ENCODE results near the gene TRMT2A.

TRMT2A gene

DNA sequence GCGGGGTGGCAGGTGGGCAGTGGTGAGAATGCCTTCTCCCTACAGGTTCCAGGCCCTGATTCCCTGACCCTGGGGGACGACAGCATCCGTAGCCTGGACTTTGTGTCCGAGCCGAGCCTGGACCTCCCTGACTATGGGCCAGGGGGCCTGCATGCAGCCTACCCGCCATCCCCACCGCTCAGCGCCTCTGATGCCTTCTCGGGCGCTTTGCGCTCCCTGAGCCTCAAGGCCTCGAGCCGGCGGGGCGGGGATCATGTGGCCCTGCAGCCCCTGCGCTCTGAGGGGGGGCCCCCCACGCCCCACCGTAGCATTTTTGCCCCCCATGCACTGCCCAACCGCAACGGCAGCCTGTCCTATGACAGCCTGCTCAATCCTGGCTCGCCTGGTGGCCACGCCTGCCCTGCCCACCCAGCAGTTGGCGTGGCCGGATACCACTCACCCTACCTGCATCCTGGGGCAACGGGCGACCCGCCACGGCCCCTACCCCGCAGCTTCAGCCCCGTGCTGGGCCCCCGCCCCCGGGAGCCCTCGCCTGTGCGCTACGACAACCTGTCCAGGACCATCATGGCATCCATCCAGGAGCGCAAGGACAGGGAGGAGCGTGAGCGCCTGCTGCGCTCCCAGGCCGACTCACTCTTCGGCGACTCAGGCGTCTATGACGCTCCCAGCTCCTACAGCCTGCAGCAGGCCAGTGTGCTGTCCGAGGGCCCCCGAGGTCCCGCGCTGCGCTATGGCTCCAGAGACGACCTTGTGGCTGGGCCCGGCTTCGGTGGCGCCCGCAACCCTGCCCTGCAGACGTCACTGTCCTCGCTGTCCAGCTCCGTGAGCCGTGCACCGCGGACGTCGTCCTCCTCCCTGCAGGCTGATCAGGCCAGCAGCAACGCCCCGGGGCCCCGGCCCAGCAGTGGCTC is 25.9 kb upstream of the TRMT2A start:
- no peaks in the 10 kb centered on the region for H3K9me2 ChIP-seq (ENCODE audit: low read depth, low read length)
- no peak overlapping the region for H3K27ac ChIP-seq (ENCODE audit: low read depth, low read length, poor library complexity, severe bottlenecking)
- H3K36me3 ChIP-seq (ENCODE audit: insufficient read depth, low read length): no peaks in the 10 kb centered on the region
- no peaks in the 10 kb centered on the region for H3K79me2 ChIP-seq (ENCODE audit: insufficient read depth, low read length)
- no peaks in the 10 kb centered on the region for H3K27me3 ChIP-seq (ENCODE audit: insufficient read depth, low read length)
- no peak overlapping the region for H3K9ac ChIP-seq (ENCODE audit: low read length)
- no peak overlapping the region for H2AFZ ChIP-seq (ENCODE audit: low read length)
- H3K9me3 ChIP-seq (ENCODE audit: low read length): no peaks in the 10 kb centered on the region
- no peaks in the 10 kb centered on the region for H4K20me1 ChIP-seq (ENCODE audit: insufficient read depth, low read length)
- no peak for TF ChIP-seq EZH2 (IDR thresholded peaks at IDR 0.05; ENCODE audit: borderline replicate concordance, low read length)
- H3K4me2 ChIP-seq (ENCODE audit: low read length): no peak overlapping the region
- no peaks in the 10 kb centered on the region for H3K4me1 ChIP-seq (ENCODE audit: insufficient read depth, low read length, severe bottlenecking)
- no peak overlapping the region for H3K4me3 ChIP-seq (ENCODE audit: low read depth, low read length, poor library complexity, severe bottlenecking)
- H3F3A ChIP-seq (ENCODE audit: insufficient read depth, low read length): no peaks in the 10 kb centered on the region

- Histone ChIP-seq H3K9me2 (ENCODE audit: low read depth, low read length) (no peaks in the 10 kb centered on the region), H3K27me3 (ENCODE audit: insufficient read depth, low read length) (no peaks in the 10 kb centered on the region), H3K79me2 (ENCODE audit: insufficient read depth, low read length) (no peaks in the 10 kb centered on the region), H3F3A (ENCODE audit: insufficient read depth, low read length) (no peaks in the 10 kb centered on the region), H3K36me3 (ENCODE audit: insufficient read depth, low read length) (no peaks in the 10 kb centered on the region), H3K4me1 (ENCODE audit: insufficient read depth, low read length, severe bottlenecking) (peaks cover under 1% of the 10 kb centered on the region), H4K20me1 (ENCODE audit: insufficient read depth, low read length) (no peaks in the 10 kb centered on the region), H3K4me2 (ENCODE audit: low read length) (no peak overlapping the region), H3K27ac (ENCODE audit: low read depth, low read length, poor library complexity, severe bottlenecking) (no peak overlapping the region), H3K9ac (ENCODE audit: low read length) (no peak overlapping the region), H3K4me3 (ENCODE audit: low read depth, low read length, poor library complexity, severe bottlenecking) (no peak overlapping the region), H3K9me3 (ENCODE audit: low read length) (no peaks in the 10 kb centered on the region), H2AFZ (ENCODE audit: low read length) (no peak overlapping the region)
- TF ChIP-seq, protein P1, sequence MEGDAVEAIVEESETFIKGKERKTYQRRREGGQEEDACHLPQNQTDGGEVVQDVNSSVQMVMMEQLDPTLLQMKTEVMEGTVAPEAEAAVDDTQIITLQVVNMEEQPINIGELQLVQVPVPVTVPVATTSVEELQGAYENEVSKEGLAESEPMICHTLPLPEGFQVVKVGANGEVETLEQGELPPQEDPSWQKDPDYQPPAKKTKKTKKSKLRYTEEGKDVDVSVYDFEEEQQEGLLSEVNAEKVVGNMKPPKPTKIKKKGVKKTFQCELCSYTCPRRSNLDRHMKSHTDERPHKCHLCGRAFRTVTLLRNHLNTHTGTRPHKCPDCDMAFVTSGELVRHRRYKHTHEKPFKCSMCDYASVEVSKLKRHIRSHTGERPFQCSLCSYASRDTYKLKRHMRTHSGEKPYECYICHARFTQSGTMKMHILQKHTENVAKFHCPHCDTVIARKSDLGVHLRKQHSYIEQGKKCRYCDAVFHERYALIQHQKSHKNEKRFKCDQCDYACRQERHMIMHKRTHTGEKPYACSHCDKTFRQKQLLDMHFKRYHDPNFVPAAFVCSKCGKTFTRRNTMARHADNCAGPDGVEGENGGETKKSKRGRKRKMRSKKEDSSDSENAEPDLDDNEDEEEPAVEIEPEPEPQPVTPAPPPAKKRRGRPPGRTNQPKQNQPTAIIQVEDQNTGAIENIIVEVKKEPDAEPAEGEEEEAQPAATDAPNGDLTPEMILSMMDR (IDR thresholded peaks at IDR 0.05; ENCODE audit: low read length): no peak
- no peak for TF ChIP-seq EZH2 (IDR thresholded peaks at IDR 0.05; ENCODE audit: borderline replicate concordance, low read length)
These were observed 24.4 kb upstream of the TRMT2A start for GRCh38 chr22:20141186-20142077.

GRCh38 chr22:20140521-20140964 is 23.5 kb upstream of the TRMT2A start:
- H3K79me2 ChIP-seq (ENCODE audit: insufficient read depth, low read length): no peaks in the 10 kb centered on the region
- H3K27me3 ChIP-seq (ENCODE audit: insufficient read depth, low read length): no peaks in the 10 kb centered on the region
- H2AFZ ChIP-seq (ENCODE audit: low read length): no peak overlapping the region
- no peaks in the 10 kb centered on the region for H3F3A ChIP-seq (ENCODE audit: insufficient read depth, low read length)
- no peak overlapping the region for H3K27ac ChIP-seq (ENCODE audit: low read depth, low read length, poor library complexity, severe bottlenecking)
- no peak overlapping the region for H3K9ac ChIP-seq (ENCODE audit: low read length)
- no peaks in the 10 kb centered on the region for H3K36me3 ChIP-seq (ENCODE audit: insufficient read depth, low read length)
- H3K9me3 ChIP-seq (ENCODE audit: low read length): no peaks in the 10 kb centered on the region
- peaks cover 10% of the 10 kb centered on the region for H3K4me1 ChIP-seq (ENCODE audit: insufficient read depth, low read length, severe bottlenecking)
- no peaks in the 10 kb centered on the region for H4K20me1 ChIP-seq (ENCODE audit: insufficient read depth, low read length)
- TF ChIP-seq, protein P1 (IDR thresholded peaks at IDR 0.05; ENCODE audit: low read length): no peak
- TF ChIP-seq EZH2 (IDR thresholded peaks at IDR 0.05; ENCODE audit: borderline replicate concordance, low read length): no peak
- no peaks in the 10 kb centered on the region for H3K9me2 ChIP-seq (ENCODE audit: low read depth, low read length)
- no peak overlapping the region for H3K4me2 ChIP-seq (ENCODE audit: low read length)
- H3K4me3 ChIP-seq (ENCODE audit: low read depth, low read length, poor library complexity, severe bottlenecking): no peak overlapping the region

Data from OCI-LY1 (cell line).